ENCODE data around the gene KLHL21.

The KLHL21 gene

DNA sequence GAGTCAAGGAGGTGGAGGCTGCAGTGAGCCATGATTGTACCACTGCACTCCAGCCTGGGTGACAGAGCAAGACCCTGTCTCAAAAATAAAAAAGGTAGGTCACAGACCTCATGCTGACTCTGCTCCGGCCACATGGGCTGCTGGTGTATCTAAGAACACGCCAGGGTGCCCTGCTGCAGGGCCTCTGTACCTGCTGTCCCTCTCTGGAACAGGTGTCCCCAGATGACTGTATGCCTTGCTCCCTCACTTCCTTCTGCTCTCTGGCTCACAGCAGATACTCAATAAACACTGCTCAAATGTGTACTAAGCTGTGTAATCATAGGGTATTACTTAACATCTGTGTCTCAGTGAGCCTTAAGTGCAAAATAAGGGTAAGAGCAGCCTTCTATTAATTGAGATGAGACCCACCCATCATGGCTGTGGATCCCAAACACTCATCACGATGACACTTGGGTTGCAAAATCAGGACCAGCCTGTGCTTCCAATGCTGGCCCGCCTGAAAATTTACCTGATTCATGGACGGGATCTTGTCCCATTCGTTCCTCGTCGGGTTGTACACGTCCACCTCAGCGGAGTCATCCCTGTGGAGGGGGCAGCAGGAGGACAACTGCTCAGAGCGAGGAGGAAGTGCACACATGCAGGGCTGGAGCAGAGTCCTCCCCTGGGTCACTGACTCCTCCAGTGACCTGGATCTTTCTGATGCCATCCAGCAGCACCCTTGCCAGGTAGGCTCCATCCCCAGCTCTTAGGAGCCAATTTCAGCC lies 7.5 kb downstream of the KLHL21 start:
- TF ChIP-seq TARDBP (IDR thresholded peaks at IDR 0.05), result no peak
- no peak for DNase-seq (ENCODE audit: extremely low spot score)
- CTCF ChIA-PET, result no interaction called here
- POLR2A ChIA-PET, result no interaction called here

- ChIA-PET POLR2A (no interaction called here), CTCF (no interaction called here)
- TF ChIP-seq FOXA1 (IDR thresholded peaks at IDR 0.05) (no peak), CTBP1 (IDR thresholded peaks at IDR 0.05; ENCODE audit: borderline replicate concordance) (no peak), SP1 (IDR thresholded peaks at IDR 0.05) (no peak), FOXK2 (IDR thresholded peaks at IDR 0.05) (no peak), ELF4 (IDR thresholded peaks at IDR 0.05) (no peak), BHLHE40 (IDR thresholded peaks at IDR 0.05; ENCODE audit: borderline replicate concordance) (no peak), HDGF (IDR thresholded peaks at IDR 0.05; ENCODE audit: borderline replicate concordance) (no peak), TARDBP (IDR thresholded peaks at IDR 0.05) (no peak), NFRKB (IDR thresholded peaks at IDR 0.05) (no peak), FOXM1 (IDR thresholded peaks at IDR 0.05; ENCODE audit: borderline replicate concordance) (no peak), L3MBTL2 (conservative IDR thresholded peaks at IDR 0.05) (no peak)
- no peak for DNase-seq (ENCODE audit: extremely low spot score)
These were observed 8.9 kb downstream of the KLHL21 start for GRCh38 chr1:6593810-6594209.

GRCh38 chr1:6592865-6593593 lies 9.6 kb downstream of the KLHL21 start:
- no peak for DNase-seq (ENCODE audit: extremely low spot score)
- POLR2A ChIA-PET, result interaction anchor here (2.7 kb wide), 1 partner anchor 13 kb away, joined by 8 read pairs; the partner anchor contains the start of gene ZBTB48
- CTCF ChIA-PET, result no interaction called here
- TF ChIP-seq SP1 (IDR thresholded peaks at IDR 0.05) (no peak), FOXA1 (IDR thresholded peaks at IDR 0.05) (no peak), BHLHE40 (IDR thresholded peaks at IDR 0.05; ENCODE audit: borderline replicate concordance) (no peak), L3MBTL2 (conservative IDR thresholded peaks at IDR 0.05) (no peak), ARNT (IDR thresholded peaks at IDR 0.05) (no peak)

- ChIA-PET POLR2A (interaction anchor here (2.7 kb wide), 1 partner anchor 13 kb away, joined by 8 read pairs; the partner anchor contains the start of gene ZBTB48), CTCF (no interaction called here)
- TF ChIP-seq L3MBTL2 (conservative IDR thresholded peaks at IDR 0.05), result no peak
- TF ChIP-seq HDGF (IDR thresholded peaks at IDR 0.05; ENCODE audit: borderline replicate concordance), result no peak
- no peak for TF ChIP-seq FOXK2 (IDR thresholded peaks at IDR 0.05)
- no peak for TF ChIP-seq ELF4 (IDR thresholded peaks at IDR 0.05)
- TF ChIP-seq CTBP1 (IDR thresholded peaks at IDR 0.05; ENCODE audit: borderline replicate concordance), result no peak
- no peak for TF ChIP-seq TARDBP (IDR thresholded peaks at IDR 0.05)
- no peak for TF ChIP-seq ARNT (IDR thresholded peaks at IDR 0.05)
- no peak for TF ChIP-seq FOXA1 (IDR thresholded peaks at IDR 0.05)
- TF ChIP-seq SP1 (IDR thresholded peaks at IDR 0.05), result no peak
- TF ChIP-seq FOXM1 (IDR thresholded peaks at IDR 0.05; ENCODE audit: borderline replicate concordance), result no peak
- TF ChIP-seq NFRKB (IDR thresholded peaks at IDR 0.05), result no peak
- TF ChIP-seq SUZ12 (IDR thresholded peaks at IDR 0.05), result no peak
- no peak for TF ChIP-seq LEF1 (IDR thresholded peaks at IDR 0.05; ENCODE audit: borderline replicate concordance)
- TF ChIP-seq PKNOX1 (IDR thresholded peaks at IDR 0.05), result no peak
- no peak for TF ChIP-seq BHLHE40 (IDR thresholded peaks at IDR 0.05; ENCODE audit: borderline replicate concordance)
- TF ChIP-seq ZNF384 (IDR thresholded peaks at IDR 0.05), result no peak
- DNase-seq (ENCODE audit: extremely low spot score), result no peak
These were observed 10.2 kb downstream of the KLHL21 start for GRCh38 chr1:6592441-6592840.

GRCh38 chr1:6591644-6592043 lies 11.0 kb downstream of the KLHL21 start:
- POLR2A ChIA-PET, result interaction anchor here (0.6 to 2.7 kb wide), 3 partner anchors 12 to 39 kb away, joined by 3 to 8 read pairs (median 3); partner anchors contain the start of gene ZBTB48
- CTCF ChIA-PET, result no interaction called here
- TF ChIP-seq NFRKB (IDR thresholded peaks at IDR 0.05) (no peak), FOXA1 (IDR thresholded peaks at IDR 0.05) (no peak), PKNOX1 (IDR thresholded peaks at IDR 0.05) (no peak)
- no peak for DNase-seq (ENCODE audit: extremely low spot score)

DNA sequence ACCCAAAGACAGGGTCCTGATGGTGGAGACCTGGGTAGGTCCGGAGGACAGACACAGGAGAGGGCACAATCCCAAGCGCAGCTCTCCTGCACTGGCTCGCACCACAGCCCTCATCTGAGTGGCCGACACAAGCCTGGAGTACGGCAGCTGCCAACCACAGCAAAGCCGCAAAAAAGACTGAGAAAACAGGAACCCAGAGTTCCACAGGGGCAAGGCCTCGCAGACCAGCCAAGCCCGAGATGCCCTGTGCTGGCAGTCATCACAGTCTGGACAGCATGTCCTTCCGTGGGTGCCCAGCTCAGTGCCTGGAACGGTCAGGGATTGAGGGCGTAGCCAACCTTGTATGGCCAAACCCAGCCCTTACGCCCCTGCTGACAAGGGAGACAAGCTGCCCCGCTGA lies 11.4 kb downstream of the KLHL21 start:
- TF ChIP-seq FOXM1 (IDR thresholded peaks at IDR 0.05; ENCODE audit: borderline replicate concordance) (no peak), FOXA1 (IDR thresholded peaks at IDR 0.05) (no peak)
- DNase-seq (ENCODE audit: extremely low spot score), result no peak
- POLR2A ChIA-PET, result interaction anchor here (0.6 to 2.7 kb wide), 3 partner anchors 12 to 39 kb away, joined by 3 to 8 read pairs (median 3); partner anchors contain the start of gene ZBTB48
- CTCF ChIA-PET, result interaction anchor here (0.7 kb wide), 1 partner anchor 76 kb away, joined by 3 read pairs; no protein-coding TSS in a partner anchor

DNA sequence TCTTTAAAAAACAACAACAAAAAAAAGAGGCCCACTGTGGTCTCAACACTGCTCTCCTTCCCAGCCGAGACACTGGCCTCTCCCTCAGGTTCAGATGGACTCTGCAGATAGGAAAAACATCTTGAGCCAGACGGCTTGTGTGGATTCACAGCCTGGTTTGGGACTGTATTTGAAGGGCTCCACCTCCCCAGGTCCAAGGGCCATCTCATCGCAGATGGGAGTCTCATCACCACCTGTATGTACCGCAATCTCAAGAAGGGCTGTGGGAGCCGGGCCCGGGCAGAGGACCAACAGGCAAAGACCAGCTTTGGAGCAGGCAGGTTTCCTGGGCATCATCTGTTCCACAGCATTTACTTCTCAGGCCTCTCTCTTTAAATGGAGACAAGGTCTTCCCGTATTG lies 12.6 kb downstream of the KLHL21 start:
- ChIA-PET CTCF (no interaction called here), POLR2A (interaction anchor here (0.9 to 2.4 kb wide), 2 partner anchors 10 kb away, joined by 3 to 12 read pairs; partner anchors contain the start of gene ZBTB48)
- TF ChIP-seq ARNT (IDR thresholded peaks at IDR 0.05) (no peak), ELF4 (IDR thresholded peaks at IDR 0.05) (no peak), CTBP1 (IDR thresholded peaks at IDR 0.05; ENCODE audit: borderline replicate concordance) (no peak), FOXK2 (IDR thresholded peaks at IDR 0.05) (no peak), ZNF384 (IDR thresholded peaks at IDR 0.05) (no peak), HDGF (IDR thresholded peaks at IDR 0.05; ENCODE audit: borderline replicate concordance) (no peak), SP1 (IDR thresholded peaks at IDR 0.05) (no peak), FOXA1 (IDR thresholded peaks at IDR 0.05) (no peak)
- no peak for DNase-seq (ENCODE audit: extremely low spot score)

All from HEK293T (cell line).